GM21528 (cell line): ENCODE results near the gene LRRK1.
"Not testable (repeated sequence)": the region's sequence is repeated elsewhere in the genome, so short reads cannot be mapped to it uniquely, and the experiment has no call there.

Experiments used
- ATAC-seq: cut with Tn5 transposase; IDR thresholded peaks from one replicate; pipeline ENCODE4 v1.9.1; 2021; ENCODE audit warnings: mild to moderate bottlenecking, moderate library complexity; ENCODE audit not compliant: unreplicated experiment, low FRiP score

Gene LRRK1

GRCh38 chr15:101086394-101087171 lies 167.4 kb downstream of the LRRK1 start:
- ATAC-seq: no peak

- no peak for ATAC-seq
These were observed 168.1 kb downstream of the LRRK1 start for GRCh38 chr15:101087172-101087769.

GRCh38 chr15:101088271-101088670 lies 169.1 kb downstream of the LRRK1 start:
- ATAC-seq: no peak

- ATAC-seq: peak; percentile 90
These were observed 169.8 kb downstream of the LRRK1 start for GRCh38 chr15:101088788-101089578.

- ATAC-seq: no peak
These were observed 170.6 kb downstream of the LRRK1 start for GRCh38 chr15:101089579-101090427.

- no peak for ATAC-seq
These were observed 171.3 kb downstream of the LRRK1 start for GRCh38 chr15:101090428-101090790.

- no peak for ATAC-seq
These were observed 172.2 kb downstream of the LRRK1 start for GRCh38 chr15:101091080-101092017.

GRCh38 chr15:101092156-101092866 lies 173.2 kb downstream of the LRRK1 start:
- ATAC-seq: no peak

- ATAC-seq: no peak
These were observed 173.7 kb downstream of the LRRK1 start for GRCh38 chr15:101092867-101093202.

GRCh38 chr15:101093958-101094357 lies 174.8 kb downstream of the LRRK1 start:
- ATAC-seq: no peak

- ATAC-seq: not testable (repeated sequence)
These were observed 176.7 kb downstream of the LRRK1 start for GRCh38 chr15:101095796-101096406.

- ATAC-seq: no peak
These were observed 178.0 kb downstream of the LRRK1 start for GRCh38 chr15:101097111-101097510.

- no peak for ATAC-seq
These were observed 180.0 kb downstream of the LRRK1 start for GRCh38 chr15:101099183-101099582.

- ATAC-seq: no peak
These were observed 181.0 kb downstream of the LRRK1 start for GRCh38 chr15:101100118-101100517.

- no peak for ATAC-seq
These were observed 181.7 kb downstream of the LRRK1 start for GRCh38 chr15:101100593-101101442.

GRCh38 chr15:101101676-101102075 lies 182.5 kb downstream of the LRRK1 start:
- ATAC-seq: no peak

- ATAC-seq: no peak
These were observed 183.6 kb downstream of the LRRK1 start for GRCh38 chr15:101102746-101103145.

GRCh38 chr15:101103598-101103997 lies 184.4 kb downstream of the LRRK1 start:
- no peak for ATAC-seq
